GM18507 (cell line): ENCODE results near the gene PTPRK.

Source experiments
- DNase-seq: peaks from one replicate; pipeline ENCODE4 v3.0.0; 2011; ENCODE audit warnings: low read depth; ENCODE audit not compliant: insufficient read length; ENCODE audit errors: extremely low spot score
- FAIRE-seq: peaks from 2 replicates; lab custom pipeline; 2011; peaks lifted over from hg19 to GRCh38; lab: Jason Lieb, UNC

The PTPRK gene

GRCh38 chr6:128412680-128413079 is 107.7 kb downstream of the PTPRK start:
- no peak for DNase-seq
- FAIRE-seq, result no peak

DNA sequence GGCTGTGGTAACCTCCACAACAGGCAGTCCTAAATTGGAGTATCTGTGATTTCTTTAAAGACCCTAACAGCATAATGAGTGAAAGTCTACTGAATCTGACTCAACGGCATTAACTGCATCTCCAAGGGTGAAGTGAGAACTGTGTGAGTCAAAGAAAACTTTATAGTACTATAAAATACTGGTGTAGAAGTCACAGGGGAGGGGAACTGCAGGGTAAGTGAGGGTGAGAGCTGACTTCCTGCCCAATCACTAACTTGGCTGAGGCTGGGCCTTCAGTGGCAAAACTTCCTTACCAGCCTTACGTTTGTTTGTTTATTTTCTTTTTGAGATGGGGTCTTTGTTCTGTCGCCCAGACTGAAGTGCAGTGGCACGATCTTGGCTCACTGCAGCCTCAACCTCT is 109.8 kb downstream of the PTPRK start:
- DNase-seq (no peak), FAIRE-seq (no peak)

DNA sequence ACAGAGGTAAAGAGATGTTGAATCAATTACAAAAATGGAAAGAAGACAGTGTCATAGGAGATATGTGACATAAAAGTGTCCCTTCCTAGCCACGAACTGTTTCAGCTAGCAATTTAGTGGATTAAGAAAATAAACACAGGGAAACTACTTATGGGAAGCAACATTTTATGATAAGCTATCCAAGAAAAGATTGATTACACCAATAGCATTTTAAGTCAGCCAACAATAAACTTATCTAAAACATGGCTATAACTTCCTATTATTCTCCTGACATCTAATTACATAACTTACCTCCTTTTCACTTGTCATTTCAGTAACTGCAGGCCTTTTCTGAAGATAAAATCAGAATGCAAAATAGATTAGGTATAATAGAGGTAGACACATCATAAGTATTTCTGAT is 111.4 kb downstream of the PTPRK start:
- FAIRE-seq, result no peak
- DNase-seq, result no peak

- no peak for FAIRE-seq
- DNase-seq, result no peak
These were observed 113.9 kb downstream of the PTPRK start for GRCh38 chr6:128406453-128406852.

GRCh38 chr6:128403618-128404444 is 116.6 kb downstream of the PTPRK start:
- FAIRE-seq (no peak), DNase-seq (no peak)

DNA sequence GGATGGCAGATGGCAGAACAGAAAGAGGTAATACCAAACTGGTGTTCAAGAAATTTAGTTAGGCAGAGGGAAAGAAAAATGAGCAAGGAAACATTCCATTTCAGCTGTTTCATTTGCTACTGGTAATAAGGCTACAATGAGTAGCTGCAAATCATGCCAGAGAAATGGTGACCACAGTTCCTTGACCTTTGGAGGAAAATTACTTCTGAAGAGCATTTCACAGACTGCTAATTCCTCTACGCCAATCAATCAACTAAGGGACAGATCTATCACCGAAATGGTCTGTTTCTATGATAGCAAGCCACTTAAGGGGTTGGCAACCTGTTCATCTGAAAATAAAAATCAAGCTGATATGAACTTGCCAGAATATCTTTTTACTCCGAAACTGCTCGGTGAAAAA is 119.5 kb downstream of the PTPRK start:
- DNase-seq (no peak), FAIRE-seq (no peak)

GRCh38 chr6:128397996-128398395 is 122.4 kb downstream of the PTPRK start:
- DNase-seq, result no peak
- no peak for FAIRE-seq

GRCh38 chr6:128395596-128395995 is 124.8 kb downstream of the PTPRK start:
- DNase-seq (no peak), FAIRE-seq (no peak)

GRCh38 chr6:128395188-128395587 is 125.2 kb downstream of the PTPRK start:
- FAIRE-seq (no peak), DNase-seq (no peak)

DNA sequence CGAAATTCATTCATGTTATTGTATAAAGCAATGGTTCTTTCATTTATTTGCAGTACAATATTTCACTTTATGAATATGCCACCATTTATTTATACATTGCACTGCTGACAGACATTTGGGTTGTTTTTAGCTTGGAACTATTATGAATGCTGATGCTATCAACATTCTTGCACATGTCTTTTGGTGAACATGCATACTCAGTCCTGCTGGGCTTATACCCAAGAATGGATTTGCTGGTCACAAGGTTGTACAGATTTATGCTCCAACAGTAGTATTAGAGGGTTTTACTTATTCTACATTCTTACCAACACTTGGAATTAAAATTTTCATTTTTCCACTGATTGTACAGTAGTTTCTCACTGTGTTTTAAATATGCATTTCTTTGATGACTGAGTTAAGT is 126.2 kb downstream of the PTPRK start:
- FAIRE-seq, result no peak

GRCh38 chr6:128389820-128390534 is 130.4 kb downstream of the PTPRK start:
- DNase-seq (no peak), FAIRE-seq (no peak)

More for the DNA sequence above, 126.2 kb downstream of the PTPRK start:
- no peak for DNase-seq

- no peak for DNase-seq
- no peak for FAIRE-seq
These were observed 132.0 kb downstream of the PTPRK start for GRCh38 chr6:128388380-128388779.

- FAIRE-seq, result no peak
- DNase-seq, result no peak
These were observed 139.5 kb downstream of the PTPRK start for GRCh38 chr6:128380891-128381290.

GRCh38 chr6:128379577-128379976 is 140.8 kb downstream of the PTPRK start:
- DNase-seq, result no peak
- no peak for FAIRE-seq

DNA sequence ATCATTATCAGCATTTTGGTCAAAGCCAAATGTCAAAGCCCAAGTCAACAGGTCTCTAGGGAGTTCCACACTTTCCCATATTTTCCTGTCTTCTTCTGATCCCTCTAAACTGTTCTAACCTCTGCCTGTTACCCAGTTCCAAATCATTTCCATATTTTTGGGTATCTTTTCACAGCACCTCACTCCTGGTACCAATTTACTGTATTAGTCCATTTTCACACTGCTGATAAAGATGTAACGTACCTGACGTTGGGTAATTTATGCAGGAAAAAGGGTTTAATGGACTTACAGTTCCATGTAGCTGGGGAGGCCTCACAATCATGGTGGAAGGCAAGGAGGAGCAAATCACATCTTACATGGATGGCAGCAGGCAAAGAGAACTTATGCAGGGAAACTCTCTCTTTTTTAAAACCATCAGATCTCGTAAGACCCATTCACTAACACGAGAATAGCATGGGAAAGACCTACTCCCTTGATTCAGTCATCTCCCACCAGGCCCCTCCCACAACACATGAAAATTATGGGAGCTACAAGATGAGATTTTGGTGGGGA is 143.4 kb downstream of the PTPRK start:
- no peak for DNase-seq
- no peak for FAIRE-seq

- no peak for DNase-seq
- FAIRE-seq, result no peak
These were observed 149.3 kb downstream of the PTPRK start for GRCh38 chr6:128371136-128371535.

- DNase-seq (no peak), FAIRE-seq (no peak)
These were observed 150.3 kb downstream of the PTPRK start for GRCh38 chr6:128370072-128370471.

- FAIRE-seq, result no peak
- DNase-seq, result no peak
These were observed 152.0 kb downstream of the PTPRK start for GRCh38 chr6:128368213-128368944.

GRCh38 chr6:128367437-128367836 is 153.0 kb downstream of the PTPRK start:
- FAIRE-seq, result no peak
- no peak for DNase-seq

- DNase-seq (no peak), FAIRE-seq (no peak)
These were observed 154.8 kb downstream of the PTPRK start for GRCh38 chr6:128365520-128366160.
